Fibroblast of skin of left biceps (primary cell): ENCODE data around the gene AP1S2.
"Not testable (repeated sequence)": the region's sequence is repeated elsewhere in the genome, so short reads cannot be mapped to it uniquely, and the experiment has no call there.

ENCODE experiments used
- DNase-seq, 2 experiments: peaks; one replicate each; pipeline ENCODE4 v3.0.0-alpha.2; 2013; ENCODE audit warnings: low read depth in 2 of 2

AP1S2 gene

DNA sequence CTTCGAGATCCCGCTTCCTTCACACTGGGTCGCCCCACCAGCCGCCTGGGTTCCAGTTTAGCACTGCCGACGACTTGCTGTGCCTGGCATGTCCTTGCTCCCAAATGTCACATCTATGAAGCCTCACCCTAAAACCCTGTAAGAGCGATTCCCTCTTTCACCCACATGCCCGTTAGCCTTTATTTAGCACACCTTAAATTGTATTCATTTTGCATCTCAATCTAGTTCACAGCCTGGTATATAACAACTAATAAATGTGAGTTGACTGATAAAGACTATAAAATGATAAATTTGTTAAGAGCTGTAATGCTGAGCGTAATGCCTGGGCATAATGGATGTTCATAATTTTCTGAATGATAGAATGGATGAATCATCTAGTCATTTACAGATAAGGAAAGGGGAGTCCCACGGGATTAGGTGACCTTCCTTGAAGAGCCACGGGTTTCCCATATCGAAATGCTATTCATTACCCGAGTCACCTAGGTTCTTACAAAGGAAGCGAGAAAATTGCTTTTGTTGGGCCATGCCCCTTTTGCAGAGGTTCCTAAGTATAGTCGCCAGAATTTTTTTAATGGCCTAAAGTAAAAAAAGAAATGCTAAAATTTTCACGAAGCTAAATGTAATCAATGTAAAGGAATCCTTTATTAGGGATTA lies 1.1 kb upstream of the AP1S2 start:
- DNase-seq: no peak

DNA sequence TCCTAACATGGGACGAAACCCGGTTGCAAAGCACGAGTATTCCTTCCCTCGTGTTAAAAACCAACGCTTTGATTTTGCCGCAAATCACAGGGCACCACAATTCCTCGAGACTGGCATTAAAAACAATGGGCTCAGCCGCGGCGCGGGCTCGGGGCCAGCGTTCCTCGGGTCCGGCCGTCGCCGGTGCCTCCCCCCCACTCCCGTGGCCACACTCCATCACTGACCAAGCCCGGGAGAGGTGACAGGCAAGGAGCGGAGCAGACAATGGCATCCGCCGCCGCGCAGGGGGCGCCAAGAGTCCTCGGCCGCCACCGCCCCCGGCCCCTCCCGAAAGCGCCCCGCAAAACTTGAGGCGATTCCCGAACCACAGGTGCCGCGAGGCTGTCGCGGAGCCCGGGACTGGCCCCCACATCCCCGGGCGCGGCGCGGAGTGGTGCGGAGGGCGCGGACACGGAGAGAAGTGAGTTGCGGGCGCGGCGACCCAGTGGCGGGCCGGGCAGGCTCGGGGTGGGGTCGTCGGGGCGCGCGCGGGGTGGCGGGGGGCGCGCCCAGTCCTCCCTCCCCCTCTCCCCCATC lies 445 bp downstream of the AP1S2 start:
- DNase-seq: no peak

DNA sequence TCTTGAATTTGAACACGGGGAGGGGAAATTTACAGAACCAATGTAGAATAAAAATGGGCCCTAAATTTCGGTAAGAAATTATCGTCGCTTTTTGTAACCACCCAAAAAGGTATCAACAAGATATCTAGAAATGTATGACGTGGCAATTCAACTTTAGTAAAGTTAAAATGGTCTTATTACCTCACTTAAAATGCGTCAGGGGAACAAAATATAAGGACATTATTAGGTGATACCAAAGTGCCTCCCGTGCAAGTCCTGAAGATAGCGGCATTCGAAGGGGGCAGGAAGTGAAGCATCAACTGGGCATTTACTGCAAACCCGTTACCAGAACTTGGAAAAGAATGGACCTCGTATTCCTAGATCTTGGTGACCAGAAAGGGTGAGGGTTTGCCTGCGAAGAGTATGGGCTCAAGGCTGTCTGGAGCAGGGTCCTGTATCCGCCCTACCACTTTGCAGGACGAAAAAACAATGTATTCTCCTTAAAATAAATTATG lies 980 bp downstream of the AP1S2 start:
- no peak for DNase-seq

DNA sequence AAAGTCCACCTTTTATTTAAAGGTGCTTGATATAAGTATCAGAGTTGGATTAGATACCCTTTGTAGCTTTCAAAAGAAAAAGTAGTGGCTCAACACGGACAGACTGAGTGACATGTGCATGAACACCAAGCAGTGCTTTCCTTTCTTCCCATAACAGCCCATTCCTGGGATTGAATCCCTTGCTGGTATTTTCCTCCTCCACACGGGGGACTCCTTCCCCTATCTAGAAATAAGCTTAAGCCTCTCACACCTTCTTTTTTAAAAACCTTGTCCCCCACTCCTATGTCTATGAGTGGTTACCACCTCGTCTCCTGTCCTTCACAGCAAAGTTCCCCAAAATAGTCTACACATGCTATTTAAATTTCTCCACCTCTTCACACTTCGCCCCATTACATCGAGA lies 5.1 kb downstream of the AP1S2 start:
- no peak for DNase-seq

- DNase-seq: peak in 1 of 2 experiments; percentile 3
Observed at GRCh38 chrX:15848576-15848975, 6.0 kb downstream of the AP1S2 start.

DNA sequence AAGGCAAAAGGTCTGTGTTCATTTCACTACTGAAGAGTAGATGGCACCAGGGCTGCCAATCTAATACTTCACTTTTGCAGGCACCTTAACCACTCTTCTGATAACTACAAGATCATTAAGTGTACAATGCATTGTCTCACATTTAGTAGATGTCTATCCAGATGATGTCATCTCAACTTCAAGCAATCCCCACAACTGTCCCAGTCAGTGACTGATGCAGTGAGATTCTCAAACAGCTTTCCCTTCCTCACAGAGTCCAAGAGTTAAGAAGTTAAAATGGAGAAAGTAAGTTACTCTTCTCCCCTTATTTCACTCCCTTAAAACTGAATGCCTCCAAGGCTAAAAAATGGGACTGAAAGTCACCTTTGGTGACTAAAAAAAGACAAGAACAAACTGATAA lies 10.7 kb downstream of the AP1S2 start:
- DNase-seq: no peak

DNA sequence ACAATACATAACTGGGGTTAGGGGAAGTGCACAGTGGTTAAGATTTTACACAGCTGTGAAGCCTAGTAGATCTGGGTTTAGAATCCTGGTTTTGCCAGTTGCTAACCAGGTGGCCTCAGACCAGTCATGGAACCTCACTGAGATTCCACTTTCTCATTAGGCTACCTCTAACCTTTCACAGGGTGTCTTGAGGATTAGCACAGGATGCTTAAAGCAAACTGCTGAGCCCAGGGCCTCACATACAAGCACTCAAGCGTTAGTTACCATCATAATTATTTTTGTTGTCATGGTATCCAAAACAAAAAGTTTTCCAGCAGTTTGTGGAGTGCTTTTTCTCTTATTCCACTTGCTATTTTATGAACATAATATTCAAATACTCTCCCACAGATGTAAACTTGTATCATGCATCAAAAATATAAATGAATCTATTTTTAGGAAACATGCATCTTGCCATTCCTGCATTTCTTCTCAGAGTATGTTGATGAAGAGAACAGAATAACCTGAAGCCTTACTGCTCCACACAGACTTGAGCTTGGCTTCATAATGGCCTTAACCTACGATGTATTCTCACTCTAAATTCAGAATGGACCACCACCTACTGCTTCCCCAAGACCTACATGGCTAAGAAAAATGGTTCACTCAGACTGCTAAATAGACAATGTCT lies 12.6 kb downstream of the AP1S2 start:
- no peak for DNase-seq

DNA sequence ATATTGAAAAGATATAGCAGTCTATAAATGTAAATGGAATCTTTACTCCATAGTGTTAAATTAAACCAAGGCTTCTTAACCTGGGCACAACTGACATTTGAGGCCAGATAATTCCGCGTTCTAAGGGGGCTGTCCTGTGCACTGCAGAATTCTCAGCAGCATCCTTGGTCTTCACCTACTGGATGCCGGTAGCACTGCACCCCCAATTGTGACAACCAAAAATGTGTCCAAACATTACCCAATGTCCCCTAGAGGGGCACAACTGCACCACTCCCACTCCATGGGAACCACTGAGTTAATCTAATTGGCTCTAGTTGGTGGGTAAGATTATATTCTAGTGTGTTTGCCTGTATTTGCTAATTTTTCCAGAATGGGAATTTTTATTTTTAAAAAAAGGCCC lies 16.6 kb downstream of the AP1S2 start:
- no peak for DNase-seq

GRCh38 chrX:15834827-15835595 lies 19.6 kb downstream of the AP1S2 start:
- no peak for DNase-seq

GRCh38 chrX:15834053-15834452 lies 20.6 kb downstream of the AP1S2 start:
- DNase-seq: no peak

- not testable (repeated sequence) for DNase-seq
Observed at GRCh38 chrX:15831347-15831746, 23.3 kb downstream of the AP1S2 start.

GRCh38 chrX:15829217-15829616 lies 25.4 kb downstream of the AP1S2 start:
- no peak for DNase-seq

DNA sequence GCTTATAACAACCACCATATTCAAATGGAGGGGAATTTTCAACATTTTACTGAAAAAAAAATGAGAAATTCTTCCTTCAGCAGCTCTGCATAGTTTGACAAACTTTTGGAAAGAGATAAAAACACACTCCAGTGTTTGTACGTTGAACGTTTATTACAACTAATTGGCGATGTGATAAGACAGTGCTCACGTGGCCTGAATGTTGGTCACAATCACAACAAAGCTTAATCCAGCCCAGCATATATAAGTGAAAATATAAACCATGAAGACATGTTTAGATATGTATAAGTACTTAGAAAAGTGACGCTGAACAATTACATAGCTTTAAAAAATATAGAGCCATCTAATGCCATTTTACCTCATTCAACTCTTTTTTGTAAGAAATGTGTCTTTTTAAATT lies 28.7 kb downstream of the AP1S2 start:
- no peak for DNase-seq

- DNase-seq: no peak
Observed at GRCh38 chrX:15822922-15823321, 31.7 kb downstream of the AP1S2 start.

DNA sequence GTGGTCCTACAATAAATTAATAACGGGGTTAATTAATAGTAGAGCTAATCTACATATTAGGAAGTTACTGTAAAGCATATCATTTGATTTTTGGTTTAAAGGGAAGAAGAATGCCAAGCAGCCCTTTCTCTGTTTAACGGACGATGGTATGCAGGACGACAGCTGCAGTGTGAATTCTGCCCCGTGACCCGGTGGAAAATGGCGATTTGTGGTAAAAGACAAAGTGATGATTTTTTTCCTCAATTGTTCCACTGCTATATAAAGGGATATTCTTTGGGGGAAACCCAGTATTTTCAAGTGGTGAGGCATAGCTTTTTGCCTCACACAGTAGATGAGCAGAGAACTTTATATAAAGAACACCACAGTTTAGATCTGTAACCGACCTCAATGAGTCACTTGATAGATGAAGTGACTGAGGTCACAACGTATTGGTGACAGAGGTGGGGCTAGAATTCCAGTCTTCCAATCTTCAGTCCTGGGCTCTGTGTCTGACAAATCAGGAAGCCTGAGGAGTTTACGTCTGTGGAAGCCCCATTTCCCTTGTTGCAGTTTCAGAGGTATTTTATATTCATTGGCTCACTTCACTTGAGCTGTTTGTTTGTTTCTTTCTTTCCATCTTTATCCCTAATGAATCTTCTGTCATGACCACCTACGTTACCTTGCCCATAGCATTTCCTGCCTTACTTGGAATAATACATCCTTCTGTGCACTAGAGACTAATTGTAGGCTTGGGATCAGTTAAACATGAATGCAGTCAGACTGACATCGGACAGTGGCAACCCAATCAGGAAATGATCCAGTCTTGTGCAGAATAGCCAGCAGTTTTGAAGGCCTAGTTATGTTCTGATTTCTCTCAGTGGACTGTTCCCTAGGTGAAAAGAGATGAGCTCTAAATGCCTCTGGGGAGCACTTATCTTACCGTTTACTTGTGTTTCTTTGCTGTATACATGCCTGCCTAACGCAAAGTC lies 34.2 kb downstream of the AP1S2 start:
- DNase-seq: no peak

- DNase-seq: no peak
Observed at GRCh38 chrX:15816886-15817285, 37.7 kb downstream of the AP1S2 start.

GRCh38 chrX:15816438-15816809 lies 38.2 kb downstream of the AP1S2 start:
- no peak for DNase-seq

GRCh38 chrX:15815779-15816437 lies 38.7 kb downstream of the AP1S2 start:
- DNase-seq: no peak

DNA sequence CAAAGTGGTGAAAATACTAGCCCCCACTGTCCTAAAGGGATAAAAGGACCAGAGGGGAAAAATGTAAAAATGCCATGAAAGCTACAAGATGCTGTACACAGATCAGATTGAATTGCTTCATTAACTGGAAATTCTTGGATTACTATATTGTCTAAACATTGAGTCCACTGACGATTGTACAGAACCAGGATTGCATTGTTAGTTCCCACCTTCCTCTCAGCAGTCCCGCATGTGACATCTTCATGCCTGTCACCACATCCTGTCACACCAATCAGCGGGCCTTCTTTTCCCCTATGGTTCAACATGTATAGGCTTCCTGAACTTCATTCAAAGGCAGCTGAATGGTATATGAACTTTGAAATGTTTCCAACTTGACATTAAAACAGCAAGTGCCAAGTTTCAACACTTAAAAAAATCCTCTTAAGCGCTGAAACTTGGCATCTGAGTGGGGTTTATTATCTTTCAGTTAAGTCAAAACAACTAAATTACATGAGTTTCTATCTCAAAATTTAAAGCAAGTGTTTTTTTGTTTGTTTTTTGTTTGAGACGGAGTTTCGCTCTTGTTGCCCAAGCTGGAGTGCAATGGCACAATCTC lies 39.7 kb downstream of the AP1S2 start:
- no peak for DNase-seq

GRCh38 chrX:15813416-15813815 lies 41.2 kb downstream of the AP1S2 start:
- DNase-seq: no peak
